RWPE1 (cell line): ENCODE measurements around the gene ANO2.
"Not testable (repeated sequence)": the region's sequence is repeated elsewhere in the genome, so short reads cannot be mapped to it uniquely, and the experiment has no call there.

ENCODE experiments used
- CTCF ChIA-PET: fragments of 350-600 bp; sonication (Branson Sonifier 250); formaldehyde crosslinking; extraction: SDS; loops from one replicate; lab custom pipeline; 2021; lab: Yijun Ruan, JAX
- POLR2A ChIA-PET: fragments of 400-600 bp; formaldehyde crosslinking; extraction: SDS; loops from one replicate; lab custom pipeline; 2020; ENCODE audit warnings: antibody characterized with exemption; ENCODE audit not compliant: low non-redundant PET; lab: Yijun Ruan, JAX
- DNase-seq: peaks from one replicate; pipeline ENCODE4 v3.0.0; 2012; ENCODE audit warnings: low spot score
- H3K27ac ChIP-seq: fragments of 450-650 bp; 2 replicates; pipeline ENCODE4 v1.5.1; 2017
- CTCF ChIP-seq: fragments of 450-650 bp; conservative IDR thresholded peaks from 2 replicates; pipeline ENCODE4 v1.5.1; 2017; ENCODE audit warnings: low read depth, mild to moderate bottlenecking

Gene ANO2

GRCh38 chr12:5888816-5889315 is 56.2 kb downstream of the ANO2 start:
- no peak overlapping the region for H3K27ac ChIP-seq
- CTCF ChIA-PET: no interaction called here
- DNase-seq: no peak
- TF ChIP-seq CTCF: no peak
- POLR2A ChIA-PET: no interaction called here

GRCh38 chr12:5887819-5888218 is 57.2 kb downstream of the ANO2 start:
- CTCF ChIA-PET, POLR2A ChIA-PET, H3K27ac ChIP-seq, DNase-seq: not testable (repeated sequence)

GRCh38 chr12:5884866-5885265 is 60.2 kb downstream of the ANO2 start:
- no peak for TF ChIP-seq CTCF
- DNase-seq: no peak
- no peak overlapping the region for H3K27ac ChIP-seq
- POLR2A ChIA-PET: no interaction called here
- CTCF ChIA-PET: no interaction called here

GRCh38 chr12:5884285-5884684 is 60.8 kb downstream of the ANO2 start:
- ChIA-PET CTCF (interaction anchor here (0.7 kb wide), 1 partner anchor 107 kb away, joined by 3 read pairs; no protein-coding TSS in a partner anchor), POLR2A (no interaction called here)
- no peak for DNase-seq

GRCh38 chr12:5882511-5883190 is 62.4 kb downstream of the ANO2 start:
- no peak overlapping the region for H3K27ac ChIP-seq
- no peak for DNase-seq
- ChIA-PET CTCF (no interaction called here), POLR2A (no interaction called here)
- TF ChIP-seq CTCF: no peak

More at GRCh38 chr12:5884285-5884684, 60.8 kb downstream of the ANO2 start:
- H3K27ac ChIP-seq: no peak overlapping the region
- TF ChIP-seq CTCF: no peak

GRCh38 chr12:5881666-5882065 is 63.4 kb downstream of the ANO2 start:
- ChIA-PET POLR2A (no interaction called here), CTCF (interaction anchor here (1.0 kb wide), 1 partner anchor 10 kb away, joined by 3 read pairs; no protein-coding TSS in a partner anchor)
- TF ChIP-seq CTCF: no peak
- DNase-seq: no peak
- no peak overlapping the region for H3K27ac ChIP-seq

GRCh38 chr12:5881101-5881606 is 63.9 kb downstream of the ANO2 start:
- POLR2A ChIA-PET: no interaction called here
- DNase-seq: no peak
- CTCF ChIA-PET: interaction anchor here (1.0 kb wide), 1 partner anchor 9 kb away, joined by 3 read pairs; no protein-coding TSS in a partner anchor
- H3K27ac ChIP-seq: no peak overlapping the region
- no peak for TF ChIP-seq CTCF
